Prostate gland (tissue), 2 donors: Measurements from ENCODE around the gene DAGLA.

ENCODE experiments used
- POLR2A ChIP-seq: fragments of 450-650 bp; IDR thresholded peaks from one replicate; pipeline ENCODE4 v1.6.1; 2016; ENCODE audit warnings: antibody characterized with exemption, mild to moderate bottlenecking
- POLR2AphosphoS5 ChIP-seq: sonication (generic); formaldehyde crosslinking; IDR thresholded peaks from one replicate; pipeline ENCODE4 v1.6.1; 2017; ENCODE audit warnings: antibody characterized with exemption
- TF ChIP-seq, protein P1 (sequence below), 4 experiments: fragments of 200-600 bp in 2 of 4; fragments of 450-650 bp in 2 of 4; sonication (generic) in 2 of 4; IDR thresholded peaks; 1 replicate in 3 of 4; 2 replicates in 1 of 4; pipeline ENCODE4 v1.5.1; 2016 to 2019; ENCODE audit warnings: antibody characterized with exemption in 4 of 4, mild to moderate bottlenecking in 2 of 4, moderate library complexity in 2 of 4

DNA sequence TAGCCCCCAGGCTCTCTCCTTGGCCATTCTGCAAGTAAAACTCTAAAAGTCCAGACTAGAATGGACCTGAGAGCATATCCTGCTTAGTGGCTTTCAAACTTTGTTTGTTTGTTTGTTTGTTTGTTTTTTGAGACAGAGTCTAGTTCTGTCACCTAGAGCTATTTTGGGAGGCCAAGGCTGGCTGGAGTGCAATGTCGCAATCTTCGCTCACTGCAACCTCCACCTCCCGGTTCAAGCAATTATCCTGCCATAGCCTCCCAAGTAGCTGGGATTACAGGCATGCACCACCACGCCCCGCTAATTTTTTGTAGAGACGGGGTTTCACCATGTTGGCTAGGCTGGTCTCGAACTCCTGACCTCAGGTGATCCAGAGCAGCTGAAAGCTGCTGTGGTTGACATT lies 28.9 kb downstream of the DAGLA start:
- TF ChIP-seq POLR2AphosphoS5 (no peak), POLR2A (no peak)
- TF ChIP-seq, protein P1, sequence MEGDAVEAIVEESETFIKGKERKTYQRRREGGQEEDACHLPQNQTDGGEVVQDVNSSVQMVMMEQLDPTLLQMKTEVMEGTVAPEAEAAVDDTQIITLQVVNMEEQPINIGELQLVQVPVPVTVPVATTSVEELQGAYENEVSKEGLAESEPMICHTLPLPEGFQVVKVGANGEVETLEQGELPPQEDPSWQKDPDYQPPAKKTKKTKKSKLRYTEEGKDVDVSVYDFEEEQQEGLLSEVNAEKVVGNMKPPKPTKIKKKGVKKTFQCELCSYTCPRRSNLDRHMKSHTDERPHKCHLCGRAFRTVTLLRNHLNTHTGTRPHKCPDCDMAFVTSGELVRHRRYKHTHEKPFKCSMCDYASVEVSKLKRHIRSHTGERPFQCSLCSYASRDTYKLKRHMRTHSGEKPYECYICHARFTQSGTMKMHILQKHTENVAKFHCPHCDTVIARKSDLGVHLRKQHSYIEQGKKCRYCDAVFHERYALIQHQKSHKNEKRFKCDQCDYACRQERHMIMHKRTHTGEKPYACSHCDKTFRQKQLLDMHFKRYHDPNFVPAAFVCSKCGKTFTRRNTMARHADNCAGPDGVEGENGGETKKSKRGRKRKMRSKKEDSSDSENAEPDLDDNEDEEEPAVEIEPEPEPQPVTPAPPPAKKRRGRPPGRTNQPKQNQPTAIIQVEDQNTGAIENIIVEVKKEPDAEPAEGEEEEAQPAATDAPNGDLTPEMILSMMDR (IDR thresholded peaks at IDR 0.05): no peak
